Measurements from ENCODE around the gene SLC39A8.

Gene SLC39A8

DNA sequence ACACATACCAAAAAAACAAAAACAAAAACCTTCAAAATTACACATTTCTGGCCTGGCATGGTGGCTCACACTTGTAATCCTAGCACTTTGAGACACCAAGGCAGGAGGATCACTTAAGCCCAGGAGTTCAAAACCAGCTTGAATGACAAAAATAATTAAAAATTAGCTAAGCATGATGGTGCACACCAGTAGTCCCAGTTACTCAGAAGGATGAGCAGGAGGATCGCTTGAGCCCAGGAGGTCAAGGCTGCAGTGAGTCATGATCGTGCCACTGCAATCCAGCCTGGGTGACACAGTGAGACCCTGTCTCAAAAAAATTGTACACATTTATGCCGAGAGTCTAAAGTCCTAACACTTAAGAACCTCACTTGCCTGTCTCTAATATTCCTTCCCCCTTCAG lies 18.3 kb downstream of the SLC39A8 start:
- ATAC-seq, result no peak
- TF ChIP-seq ZC3H10 (CRISPR knock-in tag; IDR thresholded peaks at IDR 0.05) (no peak), ARNTL (CRISPR knock-in tag; IDR thresholded peaks at IDR 0.05; ENCODE audit: borderline replicate concordance, low read depth) (no peak)

DNA sequence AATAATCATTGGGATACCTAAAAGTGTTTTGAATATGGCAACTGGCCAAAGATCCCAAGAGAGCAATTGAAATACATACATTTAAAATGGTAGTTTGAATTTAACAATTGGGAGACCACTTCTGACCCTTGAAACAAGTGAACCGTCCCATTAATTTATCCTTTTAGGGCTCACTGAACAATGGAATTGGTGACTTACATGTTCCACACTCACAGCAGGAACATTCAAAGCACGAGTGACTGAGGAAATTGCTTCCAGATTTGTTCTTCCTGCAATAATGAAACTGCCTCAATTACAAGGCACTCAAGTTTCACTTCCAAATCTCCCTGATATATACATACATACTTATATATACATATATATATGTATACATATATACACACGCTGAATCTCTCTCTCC lies 20.6 kb downstream of the SLC39A8 start:
- TF ChIP-seq OSR1 (CRISPR knock-in tag; IDR thresholded peaks at IDR 0.05) (no peak), ISL1 (CRISPR knock-in tag; IDR thresholded peaks at IDR 0.05) (no peak), GLIS3 (CRISPR knock-in tag; IDR thresholded peaks at IDR 0.05) (no peak), CSDC2 (CRISPR knock-in tag; IDR thresholded peaks at IDR 0.05) (no peak), ZNF70 (CRISPR knock-in tag; IDR thresholded peaks at IDR 0.05) (no peak), BACH2 (CRISPR knock-in tag; IDR thresholded peaks at IDR 0.05; ENCODE audit: borderline replicate concordance) (no peak), TCF4 (CRISPR knock-in tag; IDR thresholded peaks at IDR 0.05; ENCODE audit: borderline replicate concordance) (no peak), PPARA (CRISPR knock-in tag; IDR thresholded peaks at IDR 0.05; ENCODE audit: borderline replicate concordance) (no peak), ZNF565 (CRISPR knock-in tag; conservative IDR thresholded peaks at IDR 0.05; ENCODE audit: low read depth) (no peak), ESRRG (CRISPR knock-in tag; IDR thresholded peaks at IDR 0.05) (no peak), ZFP30 (CRISPR knock-in tag; IDR thresholded peaks at IDR 0.05) (no peak), ZNF8 (CRISPR knock-in tag; IDR thresholded peaks at IDR 0.05) (no peak), ARNTL (CRISPR knock-in tag; IDR thresholded peaks at IDR 0.05; ENCODE audit: borderline replicate concordance, low read depth) (no peak), SNAI2 (CRISPR knock-in tag; IDR thresholded peaks at IDR 0.05) (no peak), ZC3H10 (CRISPR knock-in tag; IDR thresholded peaks at IDR 0.05) (no peak), ZFP3 (CRISPR knock-in tag; IDR thresholded peaks at IDR 0.05) (no peak)
- TF ChIP-seq, protein P1, sequence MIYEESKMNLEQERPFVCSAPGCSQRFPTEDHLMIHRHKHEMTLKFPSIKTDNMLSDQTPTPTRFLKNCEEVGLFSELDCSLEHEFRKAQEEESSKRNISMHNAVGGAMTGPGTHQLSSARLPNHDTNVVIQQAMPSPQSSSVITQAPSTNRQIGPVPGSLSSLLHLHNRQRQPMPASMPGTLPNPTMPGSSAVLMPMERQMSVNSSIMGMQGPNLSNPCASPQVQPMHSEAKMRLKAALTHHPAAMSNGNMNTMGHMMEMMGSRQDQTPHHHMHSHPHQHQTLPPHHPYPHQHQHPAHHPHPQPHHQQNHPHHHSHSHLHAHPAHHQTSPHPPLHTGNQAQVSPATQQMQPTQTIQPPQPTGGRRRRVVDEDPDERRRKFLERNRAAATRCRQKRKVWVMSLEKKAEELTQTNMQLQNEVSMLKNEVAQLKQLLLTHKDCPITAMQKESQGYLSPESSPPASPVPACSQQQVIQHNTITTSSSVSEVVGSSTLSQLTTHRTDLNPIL (CRISPR knock-in tag; IDR thresholded peaks at IDR 0.05; ENCODE audit: low read depth), result no peak
- TF ChIP-seq, protein P2, sequence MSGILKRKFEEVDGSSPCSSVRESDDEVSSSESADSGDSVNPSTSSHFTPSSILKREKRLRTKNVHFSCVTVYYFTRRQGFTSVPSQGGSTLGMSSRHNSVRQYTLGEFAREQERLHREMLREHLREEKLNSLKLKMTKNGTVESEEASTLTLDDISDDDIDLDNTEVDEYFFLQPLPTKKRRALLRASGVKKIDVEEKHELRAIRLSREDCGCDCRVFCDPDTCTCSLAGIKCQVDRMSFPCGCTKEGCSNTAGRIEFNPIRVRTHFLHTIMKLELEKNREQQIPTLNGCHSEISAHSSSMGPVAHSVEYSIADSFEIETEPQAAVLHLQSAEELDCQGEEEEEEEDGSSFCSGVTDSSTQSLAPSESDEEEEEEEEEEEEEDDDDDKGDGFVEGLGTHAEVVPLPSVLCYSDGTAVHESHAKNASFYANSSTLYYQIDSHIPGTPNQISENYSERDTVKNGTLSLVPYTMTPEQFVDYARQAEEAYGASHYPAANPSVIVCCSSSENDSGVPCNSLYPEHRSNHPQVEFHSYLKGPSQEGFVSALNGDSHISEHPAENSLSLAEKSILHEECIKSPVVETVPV (CRISPR knock-in tag; IDR thresholded peaks at IDR 0.05), result no peak
- no peak for ATAC-seq

DNA sequence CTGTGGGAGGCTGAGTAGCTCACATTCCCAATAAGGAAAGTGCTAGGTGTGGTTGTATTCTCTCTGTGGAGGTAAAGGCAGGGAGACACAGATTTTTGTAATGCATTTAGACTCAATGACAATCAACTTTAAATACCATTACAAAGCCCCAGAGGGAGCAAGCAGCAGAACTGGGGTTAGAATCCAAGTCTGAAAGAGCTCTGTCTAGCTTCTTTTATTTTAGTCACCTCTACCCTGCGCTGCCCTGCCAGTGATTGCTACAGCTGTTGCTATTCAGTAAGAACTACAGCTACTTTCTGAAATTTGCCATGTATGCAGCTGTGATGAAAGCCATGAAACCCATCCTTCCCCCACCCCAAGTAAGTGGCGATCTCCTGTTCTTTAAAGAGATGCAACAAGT lies 22.5 kb downstream of the SLC39A8 start:
- no peak for TF ChIP-seq GLIS3 (CRISPR knock-in tag; IDR thresholded peaks at IDR 0.05)
- no peak for ATAC-seq

DNA sequence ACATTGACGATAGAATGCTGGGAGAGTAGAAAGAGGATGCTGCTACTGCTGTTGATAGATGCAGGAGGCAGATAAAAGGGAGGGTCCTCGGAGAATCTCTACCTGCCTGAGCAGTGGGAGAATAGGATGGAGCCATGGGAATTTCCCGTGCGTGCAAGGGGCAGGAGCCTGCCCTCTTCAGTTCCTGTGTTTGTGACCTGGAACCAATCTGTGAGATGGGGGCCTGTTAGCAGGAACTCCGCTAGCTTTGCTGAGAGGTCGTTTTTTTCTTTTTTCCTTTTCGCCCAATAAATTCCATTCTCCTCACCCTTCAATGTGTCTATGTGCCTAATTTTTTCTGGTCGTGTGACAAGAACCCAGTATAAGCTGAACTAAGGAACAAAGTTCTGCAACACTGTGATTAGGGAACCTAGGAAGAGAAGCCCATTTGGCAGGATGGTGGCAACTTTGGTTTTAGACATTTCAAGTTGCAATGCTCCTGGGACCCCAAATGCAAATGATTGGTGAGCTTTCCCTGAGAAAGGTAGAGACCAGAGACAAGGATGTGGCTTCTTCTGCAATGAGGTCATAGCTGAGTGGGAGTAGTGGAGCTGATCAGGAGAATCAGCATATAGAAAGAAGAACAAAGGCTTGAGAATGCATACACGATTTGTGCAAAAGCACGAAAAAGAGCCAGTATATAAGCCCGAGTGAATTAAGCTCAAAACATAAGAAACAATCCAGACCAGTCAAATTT lies 23.9 kb downstream of the SLC39A8 start:
- no peak for ATAC-seq
- TF ChIP-seq ZNF565 (CRISPR knock-in tag; conservative IDR thresholded peaks at IDR 0.05; ENCODE audit: low read depth), result no peak
- TF ChIP-seq ZC3H10 (CRISPR knock-in tag; IDR thresholded peaks at IDR 0.05), result no peak
- TF ChIP-seq TOX (CRISPR knock-in tag; IDR thresholded peaks at IDR 0.05; ENCODE audit: borderline replicate concordance), result no peak
- TF ChIP-seq GLIS3 (CRISPR knock-in tag; IDR thresholded peaks at IDR 0.05), result no peak
- TF ChIP-seq OSR1 (CRISPR knock-in tag; IDR thresholded peaks at IDR 0.05), result no peak
- TF ChIP-seq ZNF8 (CRISPR knock-in tag; IDR thresholded peaks at IDR 0.05), result no peak
- no peak for TF ChIP-seq ISL1 (CRISPR knock-in tag; IDR thresholded peaks at IDR 0.05)
- TF ChIP-seq, protein P2 (CRISPR knock-in tag; IDR thresholded peaks at IDR 0.05), result no peak
- no peak for TF ChIP-seq RARB (CRISPR knock-in tag; IDR thresholded peaks at IDR 0.05)
- no peak for TF ChIP-seq SNAI2 (CRISPR knock-in tag; IDR thresholded peaks at IDR 0.05)
- TF ChIP-seq, protein P3, sequence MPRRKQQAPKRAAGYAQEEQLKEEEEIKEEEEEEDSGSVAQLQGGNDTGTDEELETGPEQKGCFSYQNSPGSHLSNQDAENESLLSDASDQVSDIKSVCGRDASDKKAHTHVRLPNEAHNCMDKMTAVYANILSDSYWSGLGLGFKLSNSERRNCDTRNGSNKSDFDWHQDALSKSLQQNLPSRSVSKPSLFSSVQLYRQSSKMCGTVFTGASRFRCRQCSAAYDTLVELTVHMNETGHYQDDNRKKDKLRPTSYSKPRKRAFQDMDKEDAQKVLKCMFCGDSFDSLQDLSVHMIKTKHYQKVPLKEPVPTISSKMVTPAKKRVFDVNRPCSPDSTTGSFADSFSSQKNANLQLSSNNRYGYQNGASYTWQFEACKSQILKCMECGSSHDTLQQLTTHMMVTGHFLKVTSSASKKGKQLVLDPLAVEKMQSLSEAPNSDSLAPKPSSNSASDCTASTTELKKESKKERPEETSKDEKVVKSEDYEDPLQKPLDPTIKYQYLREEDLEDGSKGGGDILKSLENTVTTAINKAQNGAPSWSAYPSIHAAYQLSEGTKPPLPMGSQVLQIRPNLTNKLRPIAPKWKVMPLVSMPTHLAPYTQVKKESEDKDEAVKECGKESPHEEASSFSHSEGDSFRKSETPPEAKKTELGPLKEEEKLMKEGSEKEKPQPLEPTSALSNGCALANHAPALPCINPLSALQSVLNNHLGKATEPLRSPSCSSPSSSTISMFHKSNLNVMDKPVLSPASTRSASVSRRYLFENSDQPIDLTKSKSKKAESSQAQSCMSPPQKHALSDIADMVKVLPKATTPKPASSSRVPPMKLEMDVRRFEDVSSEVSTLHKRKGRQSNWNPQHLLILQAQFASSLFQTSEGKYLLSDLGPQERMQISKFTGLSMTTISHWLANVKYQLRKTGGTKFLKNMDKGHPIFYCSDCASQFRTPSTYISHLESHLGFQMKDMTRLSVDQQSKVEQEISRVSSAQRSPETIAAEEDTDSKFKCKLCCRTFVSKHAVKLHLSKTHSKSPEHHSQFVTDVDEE (CRISPR knock-in tag; IDR thresholded peaks at IDR 0.05), result no peak
- no peak for TF ChIP-seq ZFP3 (CRISPR knock-in tag; IDR thresholded peaks at IDR 0.05)
- no peak for TF ChIP-seq ESRRG (CRISPR knock-in tag; IDR thresholded peaks at IDR 0.05)
- no peak for TF ChIP-seq TCF4 (CRISPR knock-in tag; IDR thresholded peaks at IDR 0.05; ENCODE audit: borderline replicate concordance)
- TF ChIP-seq, protein P4, sequence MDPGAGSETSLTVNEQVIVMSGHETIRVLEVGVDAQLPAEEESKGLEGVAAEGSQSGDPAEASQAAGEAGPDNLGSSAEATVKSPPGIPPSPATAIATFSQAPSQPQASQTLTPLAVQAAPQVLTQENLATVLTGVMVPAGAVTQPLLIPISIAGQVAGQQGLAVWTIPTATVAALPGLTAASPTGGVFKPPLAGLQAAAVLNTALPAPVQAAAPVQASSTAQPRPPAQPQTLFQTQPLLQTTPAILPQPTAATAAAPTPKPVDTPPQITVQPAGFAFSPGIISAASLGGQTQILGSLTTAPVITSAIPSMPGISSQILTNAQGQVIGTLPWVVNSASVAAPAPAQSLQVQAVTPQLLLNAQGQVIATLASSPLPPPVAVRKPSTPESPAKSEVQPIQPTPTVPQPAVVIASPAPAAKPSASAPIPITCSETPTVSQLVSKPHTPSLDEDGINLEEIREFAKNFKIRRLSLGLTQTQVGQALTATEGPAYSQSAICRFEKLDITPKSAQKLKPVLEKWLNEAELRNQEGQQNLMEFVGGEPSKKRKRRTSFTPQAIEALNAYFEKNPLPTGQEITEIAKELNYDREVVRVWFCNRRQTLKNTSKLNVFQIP (CRISPR knock-in tag; IDR thresholded peaks at IDR 0.05; ENCODE audit: borderline replicate concordance, low read depth), result no peak
- TF ChIP-seq PPARA (CRISPR knock-in tag; IDR thresholded peaks at IDR 0.05; ENCODE audit: borderline replicate concordance), result no peak
- no peak for TF ChIP-seq ZNF70 (CRISPR knock-in tag; IDR thresholded peaks at IDR 0.05)
